GM19351 (cell line): ENCODE measurements around the gene MED26.

ENCODE experiments used
- ATAC-seq: cut with Tn5 transposase; IDR thresholded peaks from one replicate; pipeline ENCODE4 v1.9.1; 2021; ENCODE audit warnings: mild to moderate bottlenecking, moderate library complexity; ENCODE audit not compliant: unreplicated experiment

The MED26 gene

GRCh38 chr19:16618248-16618647, 9.8 kb downstream of the MED26 start:
- ATAC-seq: no peak

- ATAC-seq: no peak
These were observed 12.2 kb downstream of the MED26 start for GRCh38 chr19:16615808-16616207.

- ATAC-seq: no peak
These were observed 13.1 kb downstream of the MED26 start for GRCh38 chr19:16614941-16615340.

GRCh38 chr19:16613841-16614240, 14.2 kb downstream of the MED26 start:
- no peak for ATAC-seq

- no peak for ATAC-seq
These were observed 15.4 kb downstream of the MED26 start for GRCh38 chr19:16612636-16613035.

GRCh38 chr19:16611121-16611520, 16.9 kb downstream of the MED26 start:
- no peak for ATAC-seq

- no peak for ATAC-seq
These were observed 18.3 kb downstream of the MED26 start for GRCh38 chr19:16609511-16610200.

- ATAC-seq: no peak
These were observed 19.7 kb downstream of the MED26 start for GRCh38 chr19:16608290-16608739.

- ATAC-seq: no peak
These were observed 20.2 kb downstream of the MED26 start for GRCh38 chr19:16607819-16608218.

- ATAC-seq: no peak
These were observed 22.4 kb downstream of the MED26 start for GRCh38 chr19:16605553-16605994.

- ATAC-seq: no peak
These were observed 22.9 kb downstream of the MED26 start for GRCh38 chr19:16605115-16605514.

GRCh38 chr19:16604615-16605014, 23.4 kb downstream of the MED26 start:
- no peak for ATAC-seq

GRCh38 chr19:16603090-16603489, 24.9 kb downstream of the MED26 start:
- ATAC-seq: no peak

GRCh38 chr19:16601378-16602052, 26.5 kb downstream of the MED26 start:
- ATAC-seq: no peak

- no peak for ATAC-seq
These were observed 27.2 kb downstream of the MED26 start for GRCh38 chr19:16600824-16601223.

GRCh38 chr19:16599655-16600346, 28.2 kb downstream of the MED26 start:
- no peak for ATAC-seq

- ATAC-seq: no peak
These were observed 29.2 kb downstream of the MED26 start for GRCh38 chr19:16598848-16599247.

- no peak for ATAC-seq
These were observed 31.6 kb downstream of the MED26 start for GRCh38 chr19:16596399-16596798.

- no peak for ATAC-seq
These were observed 32.9 kb downstream of the MED26 start for GRCh38 chr19:16595097-16595496.

GRCh38 chr19:16594681-16595091, 33.3 kb downstream of the MED26 start:
- ATAC-seq: no peak

- no peak for ATAC-seq
These were observed 33.8 kb downstream of the MED26 start for GRCh38 chr19:16594131-16594586.

- no peak for ATAC-seq
These were observed 34.8 kb downstream of the MED26 start for GRCh38 chr19:16593181-16593580.
